Measurements from ENCODE around the gene GRAMD1A. TPM values are rescaled to one million over a fixed set of nuclear protein-coding genes. Genes with fewer than 3 reads are reported as not detected.
A peak's percentile ranks its signal among the peaks of the same experiment; 100 is the strongest.

GRAMD1A gene
- total RNA-seq, 2 donors from 2014 or later, result 115 to 137 TPM

GRCh38 chr19:35018379-35018778 lies 18.3 kb downstream of the GRAMD1A start:
- no peak for DNase-seq
- no peak overlapping the region for H3K4me3 Mint-ChIP-seq
- H3K4me1 Mint-ChIP-seq, result no peaks in the 10 kb centered on the region

GRCh38 chr19:35019144-35019543 lies 19.0 kb downstream of the GRAMD1A start:
- H3K27ac ChIP-seq (ENCODE audit: low read depth, low read length), result no peak overlapping the region
- H3K9me3 Mint-ChIP-seq, result no peaks in the 10 kb centered on the region
- H3K36me3 Mint-ChIP-seq (ENCODE audit: low read depth), result peaks cover 76% of the 10 kb centered on the region
- no peak for TF ChIP-seq CTCF (conservative IDR thresholded peaks at IDR 0.05)
- no peak overlapping the region for H3K27ac Mint-ChIP-seq
- DNase-seq, result no peak
- H3K27me3 Mint-ChIP-seq (ENCODE audit: insufficient read depth), result no peaks in the 10 kb centered on the region
- no peak overlapping the region for H3K4me3 Mint-ChIP-seq
- H3K9me3 ChIP-seq (ENCODE audit: control insufficient read depth, low read length), result no peaks in the 10 kb centered on the region
- WGBS, 2 experiments (ENCODE audit: insufficient coverage in 1 of 2, insufficient read length in 1 of 2), result 98% methylated on average over 9 to 22 of the region's 22 CpGs
- no peaks in the 10 kb centered on the region for H3K27me3 ChIP-seq (ENCODE audit: control insufficient read depth, insufficient read depth, low read length, poor library complexity, severe bottlenecking)
- no peak overlapping the region for H3K9ac ChIP-seq (ENCODE audit: extremely low read depth, low read length, poor library complexity, severe bottlenecking)
- peaks cover 82% of the 10 kb centered on the region for H3K36me3 ChIP-seq (ENCODE audit: control insufficient read depth, insufficient read depth, low read length)
- no peaks in the 10 kb centered on the region for H3K4me1 ChIP-seq (ENCODE audit: control insufficient read depth, insufficient read depth, low read length)
- no peak overlapping the region for H3K4me3 ChIP-seq (ENCODE audit: low read length)
- H3K4me1 Mint-ChIP-seq, result no peaks in the 10 kb centered on the region

More at GRCh38 chr19:35018379-35018778, 18.3 kb downstream of the GRAMD1A start:
- Histone ChIP-seq H3K4me1 (ENCODE audit: control insufficient read depth, insufficient read depth, low read length) (no peaks in the 10 kb centered on the region), H3K36me3 (ENCODE audit: control insufficient read depth, insufficient read depth, low read length) (peaks cover 81% of the 10 kb centered on the region), H3K9ac (ENCODE audit: extremely low read depth, low read length, poor library complexity, severe bottlenecking) (no peak overlapping the region), H3K27ac (ENCODE audit: low read depth, low read length) (no peak overlapping the region), H3K27me3 (ENCODE audit: control insufficient read depth, insufficient read depth, low read length, poor library complexity, severe bottlenecking) (no peaks in the 10 kb centered on the region), H3K4me3 (ENCODE audit: low read length) (no peak overlapping the region), H3K9me3 (ENCODE audit: control insufficient read depth, low read length) (no peaks in the 10 kb centered on the region)
- TF ChIP-seq CTCF (conservative IDR thresholded peaks at IDR 0.05), result no peak
- H3K36me3 Mint-ChIP-seq (ENCODE audit: low read depth), result peaks cover 76% of the 10 kb centered on the region
- WGBS, 2 experiments (ENCODE audit: insufficient coverage in 1 of 2, insufficient read length in 1 of 2), result 95 to 100% methylated on average over 1 to 4 of the region's 4 CpGs
- H3K27ac Mint-ChIP-seq, result no peak overlapping the region
- no peaks in the 10 kb centered on the region for H3K27me3 Mint-ChIP-seq (ENCODE audit: insufficient read depth)
- no peaks in the 10 kb centered on the region for H3K9me3 Mint-ChIP-seq

- TF ChIP-seq CTCF (conservative IDR thresholded peaks at IDR 0.05), result no peak
- no peak overlapping the region for H3K4me3 ChIP-seq (ENCODE audit: low read length)
- H3K36me3 Mint-ChIP-seq (ENCODE audit: low read depth), result peaks cover 75% of the 10 kb centered on the region
- H3K27me3 ChIP-seq (ENCODE audit: control insufficient read depth, insufficient read depth, low read length, poor library complexity, severe bottlenecking), result no peaks in the 10 kb centered on the region
- H3K27me3 Mint-ChIP-seq (ENCODE audit: insufficient read depth), result no peaks in the 10 kb centered on the region
- no peak for DNase-seq
- no peak overlapping the region for H3K4me3 Mint-ChIP-seq
- H3K9me3 Mint-ChIP-seq, result no peaks in the 10 kb centered on the region
- H3K9me3 ChIP-seq (ENCODE audit: control insufficient read depth, low read length), result no peaks in the 10 kb centered on the region
- no peak overlapping the region for H3K27ac ChIP-seq (ENCODE audit: low read depth, low read length)
- 89 to 94% methylated on average over 5 to 10 of the region's 10 CpGs for WGBS, 2 experiments (ENCODE audit: insufficient coverage in 1 of 2, insufficient read length in 1 of 2)
- H3K4me1 ChIP-seq (ENCODE audit: control insufficient read depth, insufficient read depth, low read length), result no peaks in the 10 kb centered on the region
- H3K27ac Mint-ChIP-seq, result peak overlapping the region; percentile 58
- H3K9ac ChIP-seq (ENCODE audit: extremely low read depth, low read length, poor library complexity, severe bottlenecking), result no peak overlapping the region
- H3K4me1 Mint-ChIP-seq, result no peaks in the 10 kb centered on the region
- H3K36me3 ChIP-seq (ENCODE audit: control insufficient read depth, insufficient read depth, low read length), result peaks cover 79% of the 10 kb centered on the region
Observed at GRCh38 chr19:35021016-35021415, 20.9 kb downstream of the GRAMD1A start.
